BLaER1 treated with 17β-estradiol and CSF1 and Interleukin-3, amounts not matched to agents 10 nM and 100 nM (cell line): ENCODE measurements around the gene MNT.

Source experiments
- H3K27ac ChIP-seq, 11 experiments: shearing (Covaris generic); formaldehyde crosslinking; 2 replicates each; pipeline ENCODE4 v1.8.1; 2022
- H3K27me3 ChIP-seq, 11 experiments: shearing (Covaris generic); formaldehyde crosslinking; 2 replicates each; pipeline ENCODE4 v1.8.1; 2022
- H3K36me3 ChIP-seq, 11 experiments: shearing (Covaris generic); formaldehyde crosslinking; 2 replicates each; pipeline ENCODE4 v1.8.1; 2022
- H3K4me1 ChIP-seq, 10 experiments: shearing (Covaris generic); formaldehyde crosslinking; 2 replicates each; pipeline ENCODE4 v1.8.1; 2022
- H3K4me2 ChIP-seq, 11 experiments: shearing (Covaris generic); formaldehyde crosslinking; 2 replicates each; pipeline ENCODE4 v1.8.1; 2022
- H3K4me3 ChIP-seq, 10 experiments: shearing (Covaris generic); formaldehyde crosslinking; 2 replicates each; pipeline ENCODE4 v1.8.1; 2022
- H3K9ac ChIP-seq, 11 experiments: shearing (Covaris generic); formaldehyde crosslinking; 2 replicates each; pipeline ENCODE4 v1.8.1; 2022
- H3K9me3 ChIP-seq, 11 experiments: shearing (Covaris generic); formaldehyde crosslinking; replicated peaks in 1 of 11; 2 replicates each; pipeline ENCODE4 v1.8.1; 2022
- H4K20me1 ChIP-seq, 11 experiments: shearing (Covaris generic); formaldehyde crosslinking; 2 replicates each; pipeline ENCODE4 v1.8.1; 2022
- Cebpa-rat ChIP-seq, 11 experiments: shearing (Covaris generic); IDR thresholded peaks; 2 replicates each; pipeline ENCODE4 v1.8.1; 2022

Gene MNT

DNA sequence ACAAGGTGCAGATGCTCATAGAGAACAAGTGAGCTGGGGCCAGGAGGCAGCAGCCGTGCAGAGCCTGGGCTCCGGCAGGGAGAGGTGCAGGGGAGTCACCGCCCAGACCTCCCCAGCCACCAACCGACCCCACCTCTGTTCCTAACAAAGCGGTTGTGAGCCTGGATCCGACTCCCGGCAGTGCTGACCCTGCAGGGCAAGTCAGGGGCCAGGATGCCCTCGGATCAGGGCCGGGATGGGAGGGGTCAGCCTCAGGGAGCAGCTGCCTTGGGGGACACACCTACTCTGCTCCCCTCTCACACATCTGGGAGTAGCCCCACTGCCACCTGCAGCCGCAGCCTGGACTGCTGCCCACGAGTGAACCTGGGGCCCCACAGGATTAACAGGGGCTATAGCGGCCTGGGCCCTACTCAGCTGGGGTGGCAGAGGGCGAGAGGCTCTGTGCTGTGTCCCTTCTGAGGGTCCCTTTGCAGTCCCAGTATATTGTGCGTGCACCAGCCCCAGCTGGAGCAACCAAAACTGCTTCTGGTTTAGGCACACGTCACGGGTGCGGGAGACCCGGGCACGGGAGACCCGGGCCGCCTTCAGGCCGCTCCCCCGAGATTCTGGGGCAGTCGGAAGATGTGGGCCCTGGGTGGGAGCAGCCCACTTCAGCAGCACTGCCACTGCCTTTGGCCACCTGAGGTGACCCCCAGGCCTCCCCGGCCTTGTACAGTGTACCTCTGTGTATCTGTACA lies 21.2 kb downstream of the MNT start:
- no peak for TF ChIP-seq Cebpa-rat (IDR thresholded peaks at IDR 0.05)
- H3K9me3 ChIP-seq, result no peaks in the 10 kb centered on the region

DNA sequence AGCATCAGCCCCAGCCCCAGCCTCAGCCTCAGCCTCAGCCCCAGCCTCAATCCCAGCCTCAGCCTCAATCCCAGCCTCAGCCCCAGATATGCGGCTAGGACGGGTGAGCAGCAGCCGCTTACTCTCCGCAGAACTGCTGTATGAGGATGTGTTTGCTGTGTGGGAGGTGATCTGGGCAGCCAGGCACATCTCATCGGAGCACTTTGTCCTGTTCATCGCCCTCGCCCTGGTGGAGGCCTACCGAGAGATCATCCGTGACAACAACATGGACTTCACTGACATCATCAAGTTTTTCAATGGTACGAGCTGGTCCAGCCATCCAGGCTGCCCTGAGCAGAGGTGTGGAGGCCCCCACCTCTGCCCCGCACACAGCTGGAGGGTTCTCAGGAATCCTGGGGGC lies 22.0 kb downstream of the MNT start:
- no peak overlapping the region for H3K4me2 ChIP-seq
- no peak overlapping the region for H3K4me3 ChIP-seq
- no peak overlapping the region for H3K27ac ChIP-seq
- TF ChIP-seq Cebpa-rat (IDR thresholded peaks at IDR 0.05), result no peak
- peaks cover 0 to 22% (median 0%) of the 10 kb centered on the region in 11 experiments; a peak in 5 of 22 replicates for H4K20me1 ChIP-seq
- no peaks in the 10 kb centered on the region for H3K9me3 ChIP-seq
- peak overlapping the region in 3 of 11 experiments; percentile 4 to 23 (median 23); a peak in 3 of 22 replicates for H3K9ac ChIP-seq
- H3K27me3 ChIP-seq, result no peaks in the 10 kb centered on the region
- peaks cover 6 to 46% (median 13%) of the 10 kb centered on the region in 10 experiments; a peak in 18 of 20 replicates for H3K4me1 ChIP-seq
- H3K36me3 ChIP-seq, result peaks cover 51 to 85% (median 72%) of the 10 kb centered on the region in 11 experiments

More for the DNA sequence above, 21.2 kb downstream of the MNT start:
- Histone ChIP-seq H3K4me2 (no peak overlapping the region), H3K9ac (peak overlapping the region in 5 of 11 experiments; percentile 27 to 52 (median 38); a peak in 4 of 22 replicates), H3K27ac (peak overlapping the region in 2 of 11 experiments; percentile 51 to 73; a peak in 4 of 22 replicates), H3K27me3 (no peaks in the 10 kb centered on the region), H3K4me1 (peaks cover 6 to 49% (median 15%) of the 10 kb centered on the region in 10 experiments; a peak in 18 of 20 replicates), H3K36me3 (peaks cover 51 to 86% (median 66%) of the 10 kb centered on the region in 11 experiments), H4K20me1 (peaks cover 0 to 22% (median 0%) of the 10 kb centered on the region in 11 experiments; a peak in 5 of 22 replicates), H3K4me3 (no peak overlapping the region)

DNA sequence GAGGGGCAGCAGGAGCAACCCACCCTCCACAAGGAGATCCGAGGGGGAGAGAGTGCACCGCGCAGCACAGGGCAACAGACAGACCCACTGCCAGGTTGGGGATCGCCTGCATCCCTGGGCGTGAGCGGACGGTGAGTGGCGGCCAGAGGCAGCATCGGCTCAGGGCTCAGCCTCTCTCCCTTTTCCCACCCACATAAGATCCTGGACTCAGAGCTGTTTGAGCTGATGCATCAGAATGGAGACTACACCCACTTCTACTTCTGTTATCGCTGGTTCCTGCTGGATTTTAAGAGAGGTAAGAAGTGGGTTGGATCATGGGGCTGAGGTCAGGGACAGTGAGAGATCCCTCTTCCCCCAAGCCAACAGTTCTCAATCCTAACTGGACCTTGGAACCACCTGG lies 23.2 kb downstream of the MNT start:
- Histone ChIP-seq H3K4me3 (no peak overlapping the region), H3K9me3 (no peaks in the 10 kb centered on the region), H3K4me2 (no peak overlapping the region), H3K36me3 (peaks cover 60 to 96% (median 84%) of the 10 kb centered on the region in 11 experiments), H3K27me3 (no peaks in the 10 kb centered on the region), H3K9ac (peak overlapping the region in 4 of 11 experiments; percentile 5 to 45 (median 34); a peak in 3 of 22 replicates), H3K4me1 (peaks cover 0 to 34% (median 4%) of the 10 kb centered on the region in 10 experiments; a peak in 14 of 20 replicates), H4K20me1 (peaks cover 0 to 22% (median 0%) of the 10 kb centered on the region in 11 experiments; a peak in 5 of 22 replicates), H3K27ac (no peak overlapping the region)
- no peak for TF ChIP-seq Cebpa-rat (IDR thresholded peaks at IDR 0.05)

DNA sequence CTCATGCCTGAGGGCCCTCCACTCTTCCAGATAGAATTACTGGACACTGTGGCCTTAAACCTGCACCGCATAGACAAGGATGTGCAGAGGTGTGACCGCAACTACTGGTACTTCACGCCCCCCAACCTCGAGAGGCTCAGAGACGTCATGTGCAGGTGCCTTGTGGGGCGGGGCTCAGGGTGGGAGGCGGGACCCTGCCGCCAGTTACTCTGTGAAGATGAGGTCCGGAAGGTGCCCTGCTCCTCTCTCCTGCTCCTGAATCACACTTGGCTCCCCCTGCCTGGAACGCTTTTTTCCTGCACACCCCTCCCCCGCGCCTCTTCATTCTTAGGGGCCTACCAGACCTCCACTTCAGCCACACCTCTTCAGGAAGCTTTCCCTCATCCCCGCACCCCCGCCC lies 24.8 kb downstream of the MNT start:
- Histone ChIP-seq H3K9me3 (no peaks in the 10 kb centered on the region), H3K27ac (no peak overlapping the region), H3K9ac (no peak overlapping the region), H3K36me3 (peaks cover 62 to 99% (median 89%) of the 10 kb centered on the region in 11 experiments), H4K20me1 (peaks cover 0 to 16% (median 0%) of the 10 kb centered on the region in 11 experiments; a peak in 4 of 22 replicates), H3K4me3 (no peak overlapping the region), H3K4me2 (no peak overlapping the region), H3K4me1 (peaks cover 0 to 22% (median 0%) of the 10 kb centered on the region in 10 experiments; a peak in 8 of 20 replicates), H3K27me3 (no peaks in the 10 kb centered on the region)
- TF ChIP-seq Cebpa-rat (IDR thresholded peaks at IDR 0.05), result no peak

DNA sequence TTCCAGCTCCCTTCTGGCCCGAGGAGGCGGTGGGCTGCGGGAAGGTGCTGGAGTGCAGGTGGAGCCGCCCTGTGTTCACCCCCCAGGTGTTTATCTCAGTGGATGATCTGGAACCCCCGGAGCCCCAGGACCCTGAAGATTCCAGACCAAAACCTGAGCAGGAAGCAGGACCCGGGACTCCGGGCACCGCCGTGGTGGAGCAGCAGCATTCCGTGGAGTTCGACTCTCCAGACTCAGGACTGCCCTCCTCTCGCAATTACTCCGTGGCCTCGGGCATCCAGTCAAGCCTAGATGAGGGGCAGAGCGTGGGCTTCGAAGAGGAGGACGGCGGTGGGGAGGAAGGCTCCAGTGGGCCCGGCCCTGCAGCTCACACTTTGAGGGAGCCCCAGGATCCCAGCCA lies 25.5 kb downstream of the MNT start:
- no peaks in the 10 kb centered on the region for H3K27me3 ChIP-seq
- peak overlapping the region in 2 of 11 experiments; percentile 7 to 25; a peak in 4 of 22 replicates for H3K27ac ChIP-seq
- peaks cover 0 to 16% (median 0%) of the 10 kb centered on the region in 11 experiments; a peak in 4 of 22 replicates for H4K20me1 ChIP-seq
- H3K9ac ChIP-seq, result peak overlapping the region in 4 of 11 experiments; percentile 24 to 47 (median 38); a peak in 4 of 22 replicates
- peaks cover under 1 to 15% (median 2%) of the 10 kb centered on the region in 10 experiments; a peak in 11 of 20 replicates for H3K4me1 ChIP-seq
- TF ChIP-seq Cebpa-rat (IDR thresholded peaks at IDR 0.05), result no peak
- H3K4me3 ChIP-seq, result no peak overlapping the region
- H3K4me2 ChIP-seq, result no peak overlapping the region
- no peaks in the 10 kb centered on the region for H3K9me3 ChIP-seq
- H3K36me3 ChIP-seq, result peaks cover 58 to 95% (median 84%) of the 10 kb centered on the region in 11 experiments

DNA sequence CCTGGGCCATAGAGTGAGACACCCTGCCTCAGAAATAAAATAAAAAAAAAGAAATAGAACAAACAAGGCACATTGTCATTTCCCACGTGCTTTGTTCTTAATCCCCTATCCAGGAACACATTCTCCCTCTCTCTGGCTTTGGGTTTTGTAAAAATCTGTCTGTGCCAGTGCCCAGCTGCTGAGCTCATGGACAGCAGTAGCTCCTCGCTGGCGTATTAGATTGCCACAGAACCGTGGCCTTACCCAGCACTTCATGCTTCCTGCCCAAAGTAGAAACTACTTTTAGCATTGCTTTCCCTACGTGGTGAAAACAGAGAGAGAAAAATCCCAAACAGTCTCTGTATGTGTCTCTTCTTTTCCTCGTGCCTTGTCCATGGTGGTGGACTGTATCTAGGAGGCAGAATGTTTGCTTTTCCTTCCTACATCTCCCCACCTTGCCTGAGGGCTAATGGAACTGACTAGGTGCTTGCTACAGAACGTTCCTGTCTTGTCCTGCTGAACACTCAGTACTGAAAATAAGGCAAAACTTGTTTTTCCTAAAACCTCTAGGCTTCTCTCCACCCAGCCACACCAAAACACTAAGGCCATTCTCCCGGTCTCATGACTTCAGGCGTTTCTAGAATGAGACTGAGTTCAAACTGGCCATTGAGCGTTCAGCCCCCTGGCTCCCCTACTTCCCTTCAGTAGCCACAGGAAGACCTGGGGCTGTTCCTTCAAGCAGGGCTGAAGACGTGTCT lies 26.1 kb downstream of the MNT start:
- Histone ChIP-seq H3K4me3 (no peak overlapping the region), H3K36me3 (peaks cover 51 to 88% (median 77%) of the 10 kb centered on the region in 11 experiments), H3K27me3 (no peaks in the 10 kb centered on the region), H3K4me2 (no peak overlapping the region), H3K9ac (peak overlapping the region in 7 of 11 experiments; percentile 17 to 47 (median 33); a peak in 9 of 22 replicates), H3K9me3 (no peaks in the 10 kb centered on the region), H4K20me1 (peaks cover 0 to 17% (median 0%) of the 10 kb centered on the region in 11 experiments; a peak in 4 of 22 replicates), H3K4me1 (peaks cover 3 to 19% (median 9%) of the 10 kb centered on the region in 10 experiments; a peak in 17 of 20 replicates), H3K27ac (peak overlapping the region in 2 of 11 experiments; percentile 7 to 25; a peak in 4 of 22 replicates)
- TF ChIP-seq Cebpa-rat (IDR thresholded peaks at IDR 0.05), result no peak

DNA sequence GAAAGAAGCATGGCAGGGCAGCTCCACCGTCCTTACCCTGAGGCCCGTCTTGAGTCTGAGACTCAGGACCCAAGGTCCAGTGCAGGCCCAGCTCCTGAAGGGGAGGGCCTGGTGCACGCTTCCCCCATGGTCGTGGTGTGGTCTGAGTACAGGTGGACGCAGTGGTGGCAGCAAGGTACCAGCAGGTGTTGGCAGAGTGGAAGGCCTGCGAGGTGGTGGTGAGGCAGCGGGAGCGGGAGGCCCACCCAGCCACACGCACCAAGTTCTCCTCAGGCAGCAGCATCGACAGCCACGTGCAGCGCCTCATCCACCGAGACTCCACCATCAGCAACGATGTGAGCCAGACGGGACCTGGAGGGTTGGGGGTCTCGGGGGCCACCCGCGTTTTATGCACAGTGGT lies 27.7 kb downstream of the MNT start:
- no peaks in the 10 kb centered on the region for H3K9me3 ChIP-seq
- no peak overlapping the region for H3K4me3 ChIP-seq
- no peak for TF ChIP-seq Cebpa-rat (IDR thresholded peaks at IDR 0.05)
- peaks cover 15 to 34% (median 24%) of the 10 kb centered on the region in 10 experiments for H3K4me1 ChIP-seq
- peaks cover 0 to 24% (median 0%) of the 10 kb centered on the region in 11 experiments; a peak in 5 of 22 replicates for H4K20me1 ChIP-seq
- H3K4me2 ChIP-seq, result no peak overlapping the region
- 0 out of 22 replicates have a peak overlapping the region, but pooled peaks of 1 of the 11 experiments have one; percentile 5 for H3K9ac ChIP-seq
- peaks cover 39 to 73% (median 64%) of the 10 kb centered on the region in 11 experiments for H3K36me3 ChIP-seq
- no peak overlapping the region for H3K27ac ChIP-seq
- H3K27me3 ChIP-seq, result no peaks in the 10 kb centered on the region

DNA sequence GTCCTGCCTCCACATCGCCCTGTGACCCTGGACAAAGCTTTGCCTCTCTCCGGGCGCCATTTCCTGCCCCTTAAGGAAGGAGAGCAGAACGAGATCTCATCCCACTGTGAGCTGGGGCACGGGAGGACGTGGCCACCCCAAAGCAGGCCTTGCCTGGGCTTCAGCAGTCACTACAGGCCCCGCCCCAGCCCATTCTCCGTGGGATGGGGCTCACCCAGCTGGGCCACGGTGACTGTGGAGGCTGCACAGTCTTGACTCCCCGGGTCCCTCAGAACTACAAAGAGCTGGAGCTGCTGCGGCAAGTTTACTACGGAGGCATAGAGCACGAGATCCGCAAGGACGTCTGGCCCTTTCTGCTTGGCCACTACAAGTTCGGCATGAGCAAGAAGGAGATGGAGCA lies 28.2 kb downstream of the MNT start:
- Histone ChIP-seq H3K4me1 (peaks cover 19 to 39% (median 29%) of the 10 kb centered on the region in 10 experiments), H3K4me3 (no peak overlapping the region), H3K4me2 (no peak overlapping the region), H3K9me3 (no peaks in the 10 kb centered on the region), H4K20me1 (peaks cover 0 to 29% (median 0%) of the 10 kb centered on the region in 11 experiments; a peak in 5 of 22 replicates), H3K36me3 (peaks cover 37 to 68% (median 59%) of the 10 kb centered on the region in 11 experiments), H3K27ac (no peak overlapping the region), H3K27me3 (no peaks in the 10 kb centered on the region), H3K9ac (0 out of 22 replicates have a peak overlapping the region, but pooled peaks of 1 of the 11 experiments have one; percentile 13)
- no peak for TF ChIP-seq Cebpa-rat (IDR thresholded peaks at IDR 0.05)
